IMR-90 (cell line): ENCODE results near the gene ZNF157. TPM values are rescaled to one million over a fixed set of nuclear protein-coding genes. Genes with fewer than 3 reads are reported as not detected.

Experiments
- ATAC-seq: fragments of 200-7000 bp; cut with Tn5 transposase; 2 replicates; pipeline ENCODE4 v1.9.1; 2020; ENCODE audit warnings: low read depth, mild to moderate bottlenecking, moderate library complexity
- BruUV-seq: library from RNA; stranded (reverse); fragments of 400-500 nt; replicated peaks from 2 replicates; lab custom pipeline; 2021; lab: Mats Ljungman, UMichigan
- CTCF ChIA-PET: fragments of 300-600 bp; formaldehyde crosslinking; extraction: SDS; loops from one replicate; lab custom pipeline; 2021; ENCODE audit warnings: antibody characterized with exemption; lab: Yijun Ruan, JAX
- POLR2A ChIA-PET: fragments of 300-600 bp; sonication (Branson Sonifier 250); formaldehyde crosslinking; loops from one replicate; lab custom pipeline; 2022; ENCODE audit warnings: antibody characterized with exemption; ENCODE audit not compliant: unreplicated experiment; lab: Charles Lee
- DNase-seq: peaks from one replicate; pipeline ENCODE4 v3.0.0; 2013
- H2AFZ ChIP-seq: replicated peaks from 2 replicates; pipeline ENCODE3; 2013; ENCODE audit warnings: low read length, mild to moderate bottlenecking; ENCODE audit not compliant: poor library complexity
- H2AK5ac ChIP-seq: 2 replicates; pipeline ENCODE4 v1.6.1; 2013; ENCODE audit warnings: low read depth, low read length, inconsistent platforms
- H2AK9ac ChIP-seq: replicated peaks from 2 replicates; pipeline ENCODE3; 2013; ENCODE audit warnings: mild to moderate bottlenecking, low read depth, low read length, moderate library complexity; ENCODE audit not compliant: poor library complexity
- H2BK120ac ChIP-seq: 2 replicates; pipeline ENCODE4 v1.6.1; 2013; ENCODE audit warnings: low read depth, low read length, inconsistent platforms
- H2BK15ac ChIP-seq: 3 replicates; pipeline ENCODE4 v1.6.1; 2013; ENCODE audit warnings: low read depth, low read length, inconsistent platforms
- H2BK20ac ChIP-seq: 2 replicates; pipeline ENCODE4 v1.6.1; 2013; ENCODE audit warnings: low read depth, mild to moderate bottlenecking, inconsistent platforms, low read length, moderate library complexity
- H2BK5ac ChIP-seq: 2 replicates; pipeline ENCODE4 v1.6.1; 2013; ENCODE audit warnings: mild to moderate bottlenecking, low read depth, low read length, inconsistent platforms; ENCODE audit not compliant: poor library complexity, severe bottlenecking
- H3K14ac ChIP-seq: replicated peaks from 2 replicates; pipeline ENCODE4 v1.6.1; 2013; ENCODE audit warnings: low read depth, low read length, inconsistent platforms
- H3K18ac ChIP-seq: 2 replicates; pipeline ENCODE4 v1.6.1; 2013; ENCODE audit warnings: low read depth, low read length, control low read depth
- H3K23ac ChIP-seq: 2 replicates; pipeline ENCODE4 v1.6.1; 2013; ENCODE audit warnings: low read depth, low read length, inconsistent platforms
- H3K27ac ChIP-seq: 2 replicates; pipeline ENCODE4 v1.5.1; 2013; ENCODE audit warnings: mild to moderate bottlenecking, control low read depth, low read length; ENCODE audit not compliant: insufficient read depth
- H3K27me3 ChIP-seq: 2 replicates; pipeline ENCODE4 v1.6.1; 2013; ENCODE audit warnings: low read length; ENCODE audit not compliant: control insufficient read depth, insufficient read depth
- H3K36me3 ChIP-seq: 2 replicates; pipeline ENCODE4 v1.6.1; 2013; ENCODE audit warnings: low read length, mixed read lengths; ENCODE audit not compliant: control insufficient read depth, insufficient read depth
- H3K4ac ChIP-seq: 2 replicates; pipeline ENCODE4 v1.6.1; 2013; ENCODE audit warnings: low read depth, low read length, inconsistent platforms
- H3K4me1 ChIP-seq: 2 replicates; pipeline ENCODE4 v1.6.1; 2013; ENCODE audit warnings: low read length, mixed read lengths; ENCODE audit not compliant: control insufficient read depth, insufficient read depth
- H3K4me2 ChIP-seq: 2 replicates; pipeline ENCODE4 v1.6.1; 2013; ENCODE audit warnings: low read depth, mild to moderate bottlenecking, control low read depth, low read length, moderate library complexity
- H3K4me3 ChIP-seq: 2 replicates; pipeline ENCODE4 v1.5.1; 2013; ENCODE audit warnings: low read depth, mild to moderate bottlenecking, control low read depth, low read length, moderate library complexity; ENCODE audit not compliant: insufficient read depth
- H3K56ac ChIP-seq: 2 replicates; pipeline ENCODE4 v1.6.1; 2013; ENCODE audit warnings: low read length, inconsistent platforms; ENCODE audit not compliant: insufficient read depth; ENCODE audit errors: extremely low read depth
- H3K79me1 ChIP-seq, 2 experiments: 2 replicates each; pipeline ENCODE4 v1.6.1; 2013; ENCODE audit warnings: low read length in 2 of 2, inconsistent platforms in 1 of 2, low read depth in 1 of 2
- H3K9ac ChIP-seq: 2 replicates; pipeline ENCODE4 v1.6.1; 2013; ENCODE audit warnings: low read depth, low read length, control low read depth
- H3K9me1 ChIP-seq: 2 replicates; pipeline ENCODE4 v1.6.1; 2013; ENCODE audit warnings: low read length, inconsistent platforms; ENCODE audit not compliant: insufficient read depth
- H3K9me3 ChIP-seq: 2 replicates; pipeline ENCODE4 v1.6.1; 2013; ENCODE audit warnings: low read length; ENCODE audit not compliant: control insufficient read depth, insufficient read depth
- H4K20me1 ChIP-seq: 2 replicates; pipeline ENCODE4 v1.6.1; 2013; ENCODE audit warnings: low read length, inconsistent platforms; ENCODE audit not compliant: insufficient read depth
- H4K5ac ChIP-seq: 2 replicates; pipeline ENCODE4 v1.6.1; 2013; ENCODE audit warnings: mild to moderate bottlenecking, low read depth, low read length, control low read depth
- H4K8ac ChIP-seq, 2 experiments: 2 replicates each; pipeline ENCODE4 v1.6.1; 2013; ENCODE audit warnings: low read depth in 2 of 2, low read length in 2 of 2, control low read depth in 1 of 2, inconsistent platforms in 1 of 2
- H4K91ac ChIP-seq: 2 replicates; pipeline ENCODE4 v1.6.1; 2013; ENCODE audit warnings: low read depth, low read length, inconsistent platforms; ENCODE audit not compliant: insufficient read depth
- POLR2A ChIP-seq: IDR thresholded peaks from 2 replicates; pipeline ENCODE4 v1.6.1; 2012; ENCODE audit warnings: mild to moderate bottlenecking, low read depth, low read length
- RFX5 ChIP-seq: IDR thresholded peaks from 2 replicates; pipeline ENCODE4 v1.8.0; 2012; ENCODE audit warnings: low read depth, mild to moderate bottlenecking, low read length, moderate library complexity
- WGBS, 2 experiments: methylation state at CpG; one replicate each; pipeline versions ENCODE4 v1.1.5 to v1.1.7; 2013; ENCODE audit warnings: missing lambda C conversion rate in 2 of 2; ENCODE audit not compliant: insufficient read length in 1 of 2; ENCODE audit errors: extremely low coverage in 2 of 2; 5-methylcytosine and 5-hydroxymethylcytosine counted together
- dilution Hi-C: fragments of 300-500 bp; cut with HindIII; formaldehyde crosslinking; loops from one replicate; pipeline ENCODE4 v1.14.3; 2018; ENCODE audit warnings: low sequenced_read_pairs; ENCODE audit not compliant: unreplicated experiment
- in situ Hi-C: fragments of 300-500 bp; cut with MboI; formaldehyde crosslinking; loops from 3 replicates; pipeline ENCODE4 v1.14.3; 2019; ENCODE audit warnings: low sequenced_read_pairs, inconsistent platforms, mixed read lengths
- intact Hi-C: fragments of 100-400 bp; cut with micrococcal nuclease; formaldehyde crosslinking; loops from 2 replicates; pipeline ENCODE4 v1.10.0; 2022
- polyA plus RNA-seq, 3 experiments: library from polyadenylated mRNA; depleted of rRNA; stranded (reverse); fragments of >200 nt; gene quantifications; 2 replicates each; pipeline ENCODE4 v1.2.3, GENCODE V29; 2012; ENCODE audit warnings: low replicate concordance in 1 of 3
- total RNA-seq: library from RNA; depleted of rRNA; stranded (reverse); fragments of >200 nt; gene quantifications from 2 replicates; pipeline ENCODE4 v1.2.3, GENCODE V29; 2012
- TF ChIP-seq, protein P1 (sequence below): fragments of 150-350 bp; IDR thresholded peaks from 2 replicates; pipeline ENCODE4 v1.6.1; 2017; ENCODE audit warnings: mild to moderate bottlenecking, antibody characterized with exemption, low read length, low read depth
- TF ChIP-seq, protein P2 (sequence below): conservative IDR thresholded peaks from 2 replicates; pipeline ENCODE4 v1.5.1; 2012; ENCODE audit warnings: mild to moderate bottlenecking, low read depth, low read length, improper control_type of control experiment

Gene ZNF157
- total and polyA plus RNA-seq, 2 of the 4 experiments (the other 2 are of a cell fraction): under 0.01 TPM; not detected in 1

DNA sequence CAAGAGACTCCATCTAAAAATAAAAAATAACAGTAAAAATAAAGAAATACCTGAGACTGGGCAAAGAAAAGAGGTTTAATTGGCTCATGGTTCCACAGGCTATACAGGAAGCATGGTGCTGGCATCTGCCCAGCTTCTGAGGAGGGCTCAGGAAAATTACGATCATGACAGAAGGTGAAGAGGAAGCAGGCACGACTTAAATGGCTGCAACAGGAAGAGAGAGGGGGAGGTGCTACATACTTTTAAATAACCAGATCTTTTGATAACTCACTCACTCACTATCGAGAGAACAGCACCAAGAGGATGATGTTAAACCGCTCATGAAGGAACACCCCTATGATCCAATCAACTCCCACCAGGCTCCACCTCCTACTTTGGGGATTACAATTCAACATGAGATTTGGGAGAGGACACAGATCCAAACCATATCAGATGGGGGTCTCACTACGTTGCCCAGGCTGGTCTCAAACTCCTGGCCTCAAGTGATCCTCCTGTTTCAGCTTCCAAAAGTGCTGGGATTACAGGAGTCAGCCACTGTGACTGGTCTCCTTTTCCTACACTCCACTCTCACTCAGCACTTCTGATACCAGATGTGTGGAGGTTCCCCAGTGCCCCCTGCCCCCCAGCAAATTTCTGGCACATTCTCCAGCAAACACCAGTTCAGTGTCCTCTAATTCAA is 11.9 kb upstream of the ZNF157 start:
- ChIA-PET POLR2A (no interaction called here), CTCF (no interaction called here)
- no peak for DNase-seq
- Histone ChIP-seq H2AK9ac (no peak overlapping the region), H3K14ac (no peak overlapping the region), H3K9me1 (no peaks in the 10 kb centered on the region), H3K18ac (no peak overlapping the region), H4K5ac (no peak overlapping the region), H3K27ac (no peak overlapping the region), H2BK15ac (no peak overlapping the region), H2BK120ac (no peak overlapping the region), H3K56ac (no peak overlapping the region), H3K36me3 (no peaks in the 10 kb centered on the region), H2AFZ (no peak overlapping the region), H4K20me1 (no peaks in the 10 kb centered on the region), H4K91ac (no peak overlapping the region), H3K27me3 (peaks cover 3% of the 10 kb centered on the region; the same call in 1 of the 2 replicates), H2BK20ac (no peak overlapping the region), H3K4me2 (no peak overlapping the region), H4K8ac (no peak overlapping the region), H2BK5ac (no peak overlapping the region), H3K4me3 (no peak overlapping the region), H3K79me1 (no peaks in the 10 kb centered on the region), H3K9ac (no peak overlapping the region), H2AK5ac (no peak overlapping the region), H3K4ac (no peak overlapping the region), H3K9me3 (no peaks in the 10 kb centered on the region), H3K4me1 (no peaks in the 10 kb centered on the region), H3K23ac (no peak overlapping the region)
- no TSS peak for BruUV-seq
- ATAC-seq: no peak
- dilution Hi-C loops (no loop called here), intact Hi-C loops (no loop called here), in situ Hi-C loops (no loop called here)
- WGBS, 2 experiments: no CpG with 5 or more reads among the region's 5 CpGs
- TF ChIP-seq POLR2A (no peak), RFX5 (no peak)
- TF ChIP-seq, protein P1, sequence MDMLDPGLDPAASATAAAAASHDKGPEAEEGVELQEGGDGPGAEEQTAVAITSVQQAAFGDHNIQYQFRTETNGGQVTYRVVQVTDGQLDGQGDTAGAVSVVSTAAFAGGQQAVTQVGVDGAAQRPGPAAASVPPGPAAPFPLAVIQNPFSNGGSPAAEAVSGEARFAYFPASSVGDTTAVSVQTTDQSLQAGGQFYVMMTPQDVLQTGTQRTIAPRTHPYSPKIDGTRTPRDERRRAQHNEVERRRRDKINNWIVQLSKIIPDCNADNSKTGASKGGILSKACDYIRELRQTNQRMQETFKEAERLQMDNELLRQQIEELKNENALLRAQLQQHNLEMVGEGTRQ: no peak
- TF ChIP-seq, protein P2, sequence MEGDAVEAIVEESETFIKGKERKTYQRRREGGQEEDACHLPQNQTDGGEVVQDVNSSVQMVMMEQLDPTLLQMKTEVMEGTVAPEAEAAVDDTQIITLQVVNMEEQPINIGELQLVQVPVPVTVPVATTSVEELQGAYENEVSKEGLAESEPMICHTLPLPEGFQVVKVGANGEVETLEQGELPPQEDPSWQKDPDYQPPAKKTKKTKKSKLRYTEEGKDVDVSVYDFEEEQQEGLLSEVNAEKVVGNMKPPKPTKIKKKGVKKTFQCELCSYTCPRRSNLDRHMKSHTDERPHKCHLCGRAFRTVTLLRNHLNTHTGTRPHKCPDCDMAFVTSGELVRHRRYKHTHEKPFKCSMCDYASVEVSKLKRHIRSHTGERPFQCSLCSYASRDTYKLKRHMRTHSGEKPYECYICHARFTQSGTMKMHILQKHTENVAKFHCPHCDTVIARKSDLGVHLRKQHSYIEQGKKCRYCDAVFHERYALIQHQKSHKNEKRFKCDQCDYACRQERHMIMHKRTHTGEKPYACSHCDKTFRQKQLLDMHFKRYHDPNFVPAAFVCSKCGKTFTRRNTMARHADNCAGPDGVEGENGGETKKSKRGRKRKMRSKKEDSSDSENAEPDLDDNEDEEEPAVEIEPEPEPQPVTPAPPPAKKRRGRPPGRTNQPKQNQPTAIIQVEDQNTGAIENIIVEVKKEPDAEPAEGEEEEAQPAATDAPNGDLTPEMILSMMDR: no peak
